GM12878 (cell line): ENCODE measurements around the gene BRD2. TPM values are rescaled to one million over a fixed set of nuclear protein-coding genes. Genes with fewer than 3 reads are reported as not detected.

ENCODE experiments used
- ATF2 ChIP-seq: IDR thresholded peaks from 2 replicates; pipeline ENCODE4 v1.6.1; 2012; ENCODE audit warnings: low read length, inconsistent platforms
- ATF3 ChIP-seq: IDR thresholded peaks from 2 replicates; pipeline ENCODE4 v1.6.1; 2011; ENCODE audit warnings: low read depth, mild to moderate bottlenecking, low read length, moderate library complexity, borderline replicate concordance; ENCODE audit errors: extremely low read depth
- ATF7 ChIP-seq: fragments of 450-650 bp; IDR thresholded peaks from 2 replicates; pipeline ENCODE4 v1.6.1; 2016; ENCODE audit warnings: low read depth, mild to moderate bottlenecking
- CTCF ChIP-seq, 3 experiments: IDR thresholded peaks in 2 of 3; conservative IDR thresholded peaks in 1 of 3; 2 replicates each; pipeline ENCODE4 v1.5.1; 2011; ENCODE audit warnings: low read depth in 3 of 3, low read length in 3 of 3, mild to moderate bottlenecking in 3 of 3, control low read depth in 2 of 3, moderate library complexity in 2 of 3, inconsistent platforms in 1 of 3, mixed read lengths in 1 of 3; ENCODE audit not compliant: control insufficient read depth in 2 of 3, insufficient read depth in 1 of 3; ENCODE audit errors: extremely low read depth in 1 of 3
- DPF2 ChIP-seq: fragments of 450-650 bp; IDR thresholded peaks from 2 replicates; pipeline ENCODE4 v1.6.1; 2017; ENCODE audit warnings: mild to moderate bottlenecking
- EGR1 ChIP-seq, 2 experiments: IDR thresholded peaks; 1 replicate in 1 of 2; 2 replicates in 1 of 2; pipeline ENCODE4 v1.6.1; 2011 to 2012; ENCODE audit warnings: low read depth in 2 of 2, low read length in 2 of 2, borderline replicate concordance in 1 of 2, mild to moderate bottlenecking in 1 of 2, moderate library complexity in 1 of 2
- FOXM1 ChIP-seq: IDR thresholded peaks from 2 replicates; pipeline ENCODE4 v1.6.1; 2012; ENCODE audit warnings: low read depth, mild to moderate bottlenecking, inconsistent platforms, low read length, moderate library complexity
- IKZF2 ChIP-seq, 2 experiments: fragments of 450-650 bp; IDR thresholded peaks; 2 replicates each; pipeline ENCODE4 v1.6.1; 2017; ENCODE audit warnings: mild to moderate bottlenecking in 2 of 2, moderate library complexity in 2 of 2
- IRF4 ChIP-seq: IDR thresholded peaks from 2 replicates; pipeline ENCODE4 v1.6.1; 2011; ENCODE audit warnings: low read depth, low read length
- MLLT1 ChIP-seq: fragments of 450-650 bp; IDR thresholded peaks from 2 replicates; pipeline ENCODE4 v1.6.1; 2016; ENCODE audit warnings: mild to moderate bottlenecking
- MYC ChIP-seq: IDR thresholded peaks from 2 replicates; pipeline ENCODE4 v1.6.1; 2011; ENCODE audit warnings: mild to moderate bottlenecking, low read length, moderate library complexity, inconsistent platforms; ENCODE audit not compliant: insufficient read depth, insufficient replicate concordance, insufficient read length, severe bottlenecking
- NR2C2 ChIP-seq: IDR thresholded peaks from 2 replicates; pipeline ENCODE4 v1.6.1; 2011; ENCODE audit warnings: borderline replicate concordance, low read depth; ENCODE audit not compliant: control insufficient read depth, insufficient read length
- POLR2A ChIP-seq: IDR thresholded peaks from 2 replicates; pipeline ENCODE4 v1.6.1; 2011; ENCODE audit warnings: low read depth, mild to moderate bottlenecking, low read length
- POLR2AphosphoS2 ChIP-seq: IDR thresholded peaks from 2 replicates; pipeline ENCODE4 v1.6.1; 2011; ENCODE audit warnings: low read depth, mild to moderate bottlenecking, low read length, improper control_type of control experiment, moderate library complexity
- RAD51 ChIP-seq: fragments of 450-650 bp; IDR thresholded peaks from 2 replicates; pipeline ENCODE4 v1.6.1; 2016; ENCODE audit warnings: moderate library complexity, mild to moderate bottlenecking, inconsistent platforms
- RB1 ChIP-seq: fragments of 450-650 bp; formaldehyde crosslinking; IDR thresholded peaks from 2 replicates; pipeline ENCODE4 v1.6.1; 2017; ENCODE audit warnings: mild to moderate bottlenecking, borderline replicate concordance
- RFX5 ChIP-seq: IDR thresholded peaks from 2 replicates; pipeline ENCODE4 v1.6.1; 2011; ENCODE audit warnings: low read depth, low read length, improper control_type of control experiment
- RUNX3 ChIP-seq: IDR thresholded peaks from 2 replicates; pipeline ENCODE4 v1.6.1; 2012; ENCODE audit warnings: low read length, inconsistent platforms
- SKIL ChIP-seq: fragments of 450-650 bp; IDR thresholded peaks from 2 replicates; pipeline ENCODE4 v1.6.1; 2017; ENCODE audit warnings: mild to moderate bottlenecking, low read depth, inconsistent platforms; ENCODE audit not compliant: poor library complexity, severe bottlenecking
- YY1 ChIP-seq: IDR thresholded peaks from 2 replicates; pipeline ENCODE4 v1.6.1; 2011; ENCODE audit warnings: low read depth, mild to moderate bottlenecking, low read length
- polyA plus RNA-seq, 11 experiments: library from polyadenylated mRNA; depleted of rRNA in 4 of 11; unstranded in 6 of 11; stranded (reverse) in 5 of 11; fragments of >200 nt; fragmentation: Nextera tagmentation in 4 of 11; fragmentation: Illumina TruSeq in 1 of 11; extraction: Ambion mirVana in 4 of 11; extraction: Trizol in 1 of 11; gene quantifications; 1 replicate in 1 of 11; 2 replicates in 10 of 11; pipeline versions ENCODE4 v1.2.1 to v1.2.3, GENCODE V29; 2011 to 2016; ENCODE audit warnings: inconsistent platforms in 2 of 11, missing spikeins in 2 of 11, low read depth in 1 of 11
- total RNA-seq, 4 experiments: library from RNA; depleted of rRNA in 3 of 4; stranded (reverse); fragments of >200 nt in 3 of 4; fragmentation: Illumina TruSeq in 1 of 4; extraction: Trizol in 1 of 4; gene quantifications; 2 replicates each; pipeline versions ENCODE4 v1.2.1 to v1.2.3, GENCODE V29; 2013 to 2021
- TF ChIP-seq, protein P1 (sequence below): fragments of 450-650 bp; conservative IDR thresholded peaks from 2 replicates; pipeline ENCODE4 v1.6.1; 2017; ENCODE audit warnings: mild to moderate bottlenecking, moderate library complexity

BRD2 gene
- total and polyA plus RNA-seq, 10 of the 15 experiments (the other 5 are each of a cell fraction or from before 2014, with no cell fraction given): 32.2 to 239 (median 139) TPM

GRCh38 chr6:32933661-32934085, 34.7 kb upstream of the BRD2 start (continued):
- TF ChIP-seq CTCF (IDR thresholded peaks at IDR 0.05 in 2 of 3, conservative IDR thresholded peaks at IDR 0.05 in 1 of 3; ENCODE audit: control insufficient read depth in 2 of 3, extremely low read depth in 1 of 3, insufficient read depth in 1 of 3, low read depth in 3 of 3, low read length in 3 of 3) (peak; percentile 75 to 85 (median 82)), YY1 (peak; percentile 76), FOXM1 (0 out of 2 replicates have a peak, but pooled peaks have one; percentile 27), EGR1 (IDR thresholded peaks at IDR 0.05; ENCODE audit: borderline replicate concordance in 1 of 2, low read depth in 2 of 2, low read length in 2 of 2) (0 out of 3 replicates have a peak, but pooled peaks of 1 of the 2 experiments have one; percentile 28), RB1 (no peak), NR2C2 (no peak), ATF3 (peak; percentile 5; the same call in 1 of the 2 replicates), ATF2 (peak; percentile 22; the same call in 1 of the 2 replicates), SKIL (no peak), POLR2A (peak; percentile 46; the same call in 1 of the 2 replicates), RAD51 (no peak), RUNX3 (peak; percentile 79), DPF2 (no peak), ATF7 (no peak), MLLT1 (no peak), IRF4 (0 out of 2 replicates have a peak, but pooled peaks have one; percentile 36), IKZF2 (IDR thresholded peaks at IDR 0.05) (peak; percentile 45 to 55; a peak in 3 of 4 replicates), RFX5 (no peak), POLR2AphosphoS2 (peak; percentile 81; the same call in 1 of the 2 replicates), MYC (no peak)
- TF ChIP-seq, protein P1, sequence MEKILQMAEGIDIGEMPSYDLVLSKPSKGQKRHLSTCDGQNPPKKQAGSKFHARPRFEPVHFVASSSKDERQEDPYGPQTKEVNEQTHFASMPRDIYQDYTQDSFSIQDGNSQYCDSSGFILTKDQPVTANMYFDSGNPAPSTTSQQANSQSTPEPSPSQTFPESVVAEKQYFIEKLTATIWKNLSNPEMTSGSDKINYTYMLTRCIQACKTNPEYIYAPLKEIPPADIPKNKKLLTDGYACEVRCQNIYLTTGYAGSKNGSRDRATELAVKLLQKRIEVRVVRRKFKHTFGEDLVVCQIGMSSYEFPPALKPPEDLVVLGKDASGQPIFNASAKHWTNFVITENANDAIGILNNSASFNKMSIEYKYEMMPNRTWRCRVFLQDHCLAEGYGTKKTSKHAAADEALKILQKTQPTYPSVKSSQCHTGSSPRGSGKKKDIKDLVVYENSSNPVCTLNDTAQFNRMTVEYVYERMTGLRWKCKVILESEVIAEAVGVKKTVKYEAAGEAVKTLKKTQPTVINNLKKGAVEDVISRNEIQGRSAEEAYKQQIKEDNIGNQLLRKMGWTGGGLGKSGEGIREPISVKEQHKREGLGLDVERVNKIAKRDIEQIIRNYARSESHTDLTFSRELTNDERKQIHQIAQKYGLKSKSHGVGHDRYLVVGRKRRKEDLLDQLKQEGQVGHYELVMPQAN: no peak
